Activated T-cell treated with anti-CD3 and anti-CD28 coated beads for 24 hours (primary cell): ENCODE results near the gene KPTN.
"Not testable (repeated sequence)": the region's sequence is repeated elsewhere in the genome, so short reads cannot be mapped to it uniquely, and the experiment has no call there.

Experiments
- DNase-seq: peaks from one replicate; pipeline ENCODE4 v3.0.0-alpha.2; 2020; ENCODE audit warnings: low read depth

Gene KPTN

DNA sequence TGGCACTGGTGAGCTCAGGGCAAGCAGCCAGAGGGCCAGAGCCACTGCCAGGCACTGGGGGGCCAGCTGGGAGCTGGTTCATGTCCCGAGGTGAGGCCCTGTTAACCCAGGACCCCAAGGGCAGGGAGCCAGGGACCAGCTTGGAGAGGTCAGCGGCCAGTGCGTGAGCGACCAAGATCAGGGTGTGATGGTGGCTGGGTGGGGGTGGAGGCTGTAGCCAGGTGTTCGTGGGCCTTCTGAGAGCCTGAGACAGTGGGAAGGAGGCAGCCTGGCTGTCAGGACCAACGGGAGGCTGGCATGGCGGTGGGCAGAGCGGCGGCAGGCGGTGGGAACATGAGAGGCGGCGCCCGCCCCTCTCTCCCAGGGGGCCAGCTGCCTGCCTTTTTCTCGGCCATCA lies 8.1 kb upstream of the KPTN start:
- DNase-seq, result no peak

GRCh38 chr19:47491358-47492136 lies 7.5 kb upstream of the KPTN start:
- no peak for DNase-seq

- DNase-seq, result no peak
These were observed 6.8 kb upstream of the KPTN start for GRCh38 chr19:47490847-47491246.

DNA sequence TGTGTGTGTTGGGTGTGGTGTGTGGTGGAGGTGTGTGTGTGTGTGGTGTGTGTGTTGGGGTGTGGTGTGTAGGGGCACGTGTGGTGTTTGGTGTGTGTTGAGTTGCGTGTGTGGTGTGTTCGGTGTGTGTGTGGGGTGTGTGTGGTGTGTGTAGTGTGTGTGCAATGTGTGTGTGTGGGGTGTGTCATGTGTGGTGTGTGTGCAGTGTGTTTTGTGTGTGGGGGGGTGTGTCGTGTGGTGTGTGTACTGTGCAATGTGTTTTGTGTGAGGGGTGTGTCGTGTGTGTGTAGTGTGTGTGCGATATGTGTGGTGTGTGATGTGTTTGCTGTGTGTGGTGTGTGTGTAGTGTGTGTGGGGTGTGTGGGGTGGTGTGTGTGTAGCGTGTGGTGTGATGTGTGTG lies 6.0 kb upstream of the KPTN start:
- no peak for DNase-seq

- no peak for DNase-seq
These were observed 5.3 kb upstream of the KPTN start for GRCh38 chr19:47489072-47489914.

DNA sequence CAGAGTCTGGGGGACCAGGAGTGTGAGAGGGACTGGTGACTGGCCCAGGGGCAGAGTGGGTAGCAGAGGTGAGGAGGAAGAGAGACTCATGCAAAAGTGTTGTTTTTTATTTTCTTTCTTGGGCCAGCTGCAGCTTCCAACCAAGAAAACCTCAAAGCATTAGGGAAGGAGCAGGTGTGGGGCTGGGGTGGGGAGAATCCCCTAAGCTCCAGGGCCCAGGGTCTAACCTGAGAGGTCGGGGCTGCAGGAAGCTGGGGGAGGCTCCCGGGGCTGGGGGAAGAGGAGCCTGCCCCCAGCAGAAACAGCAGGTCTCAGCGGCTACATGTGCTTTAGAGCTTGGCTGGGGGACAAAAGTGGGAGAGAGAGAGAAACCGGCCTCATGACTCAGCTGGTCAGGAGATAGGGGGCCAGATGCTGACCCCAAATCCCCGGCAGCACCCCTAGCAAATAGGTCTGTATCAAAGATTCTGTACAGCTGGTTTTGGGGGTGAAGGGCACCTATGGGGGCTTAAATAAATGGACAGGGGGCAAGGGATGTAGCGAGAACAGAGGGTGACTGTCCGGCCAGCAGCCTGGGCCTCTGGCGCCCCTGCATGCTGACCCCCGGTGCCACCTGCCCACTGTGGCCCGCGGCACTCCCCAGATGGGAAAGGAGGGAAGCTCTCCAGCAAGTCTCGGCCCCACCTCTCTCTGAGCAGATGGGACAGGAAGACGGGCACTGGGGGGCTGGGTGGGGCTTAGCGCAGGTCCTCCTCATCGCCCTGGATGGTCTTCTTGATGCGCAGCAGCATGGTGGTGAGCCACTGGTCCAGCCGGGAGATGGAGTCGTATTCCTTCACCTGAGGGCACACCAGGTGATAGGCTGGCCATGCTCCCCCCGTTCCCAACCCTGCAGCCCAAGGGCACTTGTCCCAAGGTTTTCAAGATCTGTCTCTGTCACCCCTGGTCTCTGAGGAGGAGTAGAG lies 3.8 kb upstream of the KPTN start:
- no peak for DNase-seq

DNA sequence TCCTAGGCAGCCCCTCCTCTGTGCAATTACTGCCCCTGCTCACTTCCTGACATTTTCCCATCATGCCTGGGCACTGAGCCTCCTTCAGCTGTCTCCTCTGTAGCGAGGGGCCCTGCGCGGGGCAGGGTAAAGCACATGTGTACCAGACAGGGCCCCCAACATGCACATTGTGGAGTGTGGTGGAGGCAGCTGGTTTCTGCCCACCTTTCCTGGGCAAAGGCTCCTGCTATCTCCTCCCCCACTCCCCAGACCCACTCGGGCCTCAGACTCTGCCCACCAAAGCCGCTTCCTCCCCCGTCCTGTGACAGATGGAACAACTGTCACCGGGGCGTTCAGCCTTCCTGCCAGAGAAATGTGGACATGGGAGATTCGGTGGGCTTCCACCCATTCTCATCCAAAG lies 2.9 kb upstream of the KPTN start:
- DNase-seq, result no peak

- not testable (repeated sequence) for DNase-seq
These were observed 2.2 kb upstream of the KPTN start for GRCh38 chr19:47486220-47486619.

GRCh38 chr19:47485210-47485609 lies 1.2 kb upstream of the KPTN start:
- DNase-seq, result no peak

DNA sequence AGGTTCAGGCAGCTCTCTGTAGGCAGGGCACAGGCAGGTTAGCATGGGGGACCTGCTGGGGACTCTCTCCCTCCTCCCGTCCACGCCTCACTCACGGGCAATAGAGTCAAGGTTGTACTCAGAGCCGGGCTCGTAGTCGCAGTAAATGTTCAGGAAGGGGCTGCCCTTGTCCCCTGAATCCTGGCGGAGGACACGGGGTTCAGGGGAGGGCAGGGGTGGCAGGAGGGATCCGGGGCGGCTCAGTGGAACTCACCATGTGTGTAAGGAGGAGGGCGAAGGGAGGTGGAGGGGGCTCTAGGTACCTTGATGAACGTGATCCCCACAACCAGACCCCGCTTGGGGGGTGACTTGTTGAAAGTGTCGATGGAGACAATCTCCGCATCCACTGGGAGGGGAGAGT lies 819 bp downstream of the KPTN start:
- no peak for DNase-seq

DNA sequence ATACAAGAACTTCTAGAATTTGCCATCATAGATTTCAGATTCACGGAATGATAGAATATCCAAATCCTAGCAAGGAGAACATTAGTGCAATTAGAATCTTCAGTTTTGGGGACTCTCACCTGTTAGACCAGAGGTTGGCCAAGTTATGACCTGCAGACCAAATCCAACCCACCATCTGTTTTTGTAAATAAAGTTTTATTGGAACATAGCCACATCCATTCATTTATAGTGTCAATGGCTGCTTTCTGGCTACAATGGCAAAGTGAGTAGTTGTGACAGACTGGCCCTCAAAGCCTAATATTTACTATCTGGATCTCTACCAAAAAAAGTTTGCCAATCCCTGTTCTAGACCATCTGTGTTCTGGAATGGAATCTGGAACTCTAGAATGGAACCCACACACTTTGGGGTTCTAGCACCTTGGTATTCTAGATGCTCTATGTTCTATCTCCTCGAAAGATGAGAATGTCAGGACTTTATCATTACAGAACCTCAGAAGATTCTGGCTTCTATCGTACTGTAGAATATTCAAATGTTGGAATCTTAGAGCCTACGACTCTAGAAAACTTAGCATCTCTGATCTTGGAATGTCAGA lies 2.5 kb downstream of the KPTN start:
- DNase-seq, result no peak

- no peak for DNase-seq
These were observed 3.4 kb downstream of the KPTN start for GRCh38 chr19:47480658-47481057.

DNA sequence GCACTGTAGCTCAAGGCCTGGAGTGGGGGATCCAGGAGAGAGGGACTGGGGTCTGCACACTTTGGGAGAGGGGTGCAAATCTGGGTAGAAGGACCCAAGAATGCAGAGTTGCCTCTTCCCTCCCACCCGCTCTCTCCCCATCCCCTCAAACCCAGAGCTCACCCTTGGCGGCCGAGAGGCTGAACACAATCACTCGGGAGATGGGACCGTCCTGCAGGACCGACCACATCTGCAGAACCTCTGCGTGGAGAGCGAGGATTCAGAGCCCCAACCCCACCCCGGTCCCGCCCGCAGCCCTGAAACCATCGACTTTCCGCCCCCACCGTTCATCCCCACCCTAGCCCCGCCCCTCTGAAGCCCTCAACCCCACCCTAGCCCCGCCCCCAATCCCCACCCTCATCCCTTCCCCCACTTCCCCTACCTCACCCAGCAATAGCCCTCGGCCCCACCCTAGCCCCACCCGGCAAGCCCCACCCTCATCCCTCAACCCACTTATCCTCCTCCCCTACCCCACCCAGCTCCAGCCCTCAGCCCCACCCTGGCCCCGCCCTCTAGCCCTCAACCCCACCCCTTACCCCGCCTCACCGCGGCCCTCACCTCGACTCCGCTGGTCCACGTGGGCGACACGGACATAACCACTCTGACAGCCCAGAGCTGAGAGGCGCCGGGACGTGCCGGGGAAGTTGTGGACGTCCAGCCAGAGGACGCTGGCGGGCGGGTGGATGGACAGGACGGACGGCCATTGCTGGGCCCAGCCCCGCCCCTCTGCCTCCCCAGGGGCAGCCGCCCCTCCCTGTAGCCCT lies 4.1 kb downstream of the KPTN start:
- no peak for DNase-seq

DNA sequence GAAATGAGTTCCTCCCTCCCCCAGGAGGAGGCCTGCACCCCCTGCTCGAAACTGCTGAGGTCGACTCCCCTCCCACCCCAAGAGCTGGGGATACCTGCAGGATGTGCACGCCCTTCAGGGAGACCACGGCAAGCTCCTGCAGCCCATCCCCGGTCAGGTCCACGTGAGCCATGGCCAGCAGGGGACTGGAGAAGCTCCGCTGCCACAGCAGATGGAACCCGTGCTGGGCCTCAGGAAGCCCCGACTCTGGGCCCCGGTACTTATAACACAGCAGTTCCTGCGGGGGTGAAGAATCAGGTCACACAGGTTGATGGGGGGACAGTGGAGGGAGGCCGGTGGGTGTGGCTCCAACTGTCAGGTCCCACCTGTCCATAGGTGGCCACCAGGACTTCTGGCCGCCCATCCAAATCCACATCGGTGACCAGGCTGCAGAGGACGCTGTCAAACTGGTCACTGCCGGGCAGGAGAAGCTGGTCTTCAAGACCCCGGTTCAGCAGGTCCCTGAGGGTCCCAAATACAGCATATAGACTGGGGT lies 7.5 kb downstream of the KPTN start:
- DNase-seq, result no peak

DNA sequence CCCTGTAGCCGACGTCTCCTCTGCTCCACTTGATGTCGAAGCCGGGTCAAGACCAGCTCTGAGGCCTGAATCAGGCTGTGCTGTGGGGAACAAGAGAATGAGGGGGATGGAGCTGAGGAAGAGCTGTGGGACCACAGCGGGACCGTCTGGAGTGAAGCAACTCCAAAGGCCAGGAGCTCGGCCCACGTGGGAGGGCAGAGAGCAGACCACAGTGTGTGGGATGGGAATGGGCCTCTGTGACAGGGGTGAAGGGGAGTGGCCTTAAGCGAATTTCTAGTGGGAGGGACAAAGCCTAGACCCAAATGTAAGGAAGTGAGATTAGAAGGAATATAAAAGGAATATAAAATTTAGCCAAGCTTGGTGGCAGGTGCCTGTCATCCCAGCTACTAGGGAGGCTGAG lies 8.6 kb downstream of the KPTN start:
- no peak for DNase-seq

DNA sequence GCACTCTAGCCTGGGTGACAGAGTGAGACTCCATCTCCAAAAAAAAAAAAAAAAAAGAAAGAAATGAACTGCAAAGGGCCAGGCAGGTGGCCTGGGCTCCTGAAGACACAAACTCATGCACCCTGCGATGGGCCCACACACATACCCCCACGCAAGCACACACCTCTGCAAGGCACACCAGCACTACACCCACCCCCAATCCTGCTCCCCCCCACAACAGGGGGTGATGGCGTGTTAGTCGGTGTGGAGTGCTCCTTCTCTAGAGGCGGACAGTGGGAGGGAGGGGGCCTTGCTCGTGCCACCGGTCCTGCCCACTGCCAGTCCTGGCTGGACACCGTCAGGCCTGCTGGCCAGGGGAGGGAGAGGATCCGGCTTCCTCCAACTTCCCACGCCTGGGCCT lies 10.7 kb downstream of the KPTN start:
- DNase-seq, result no peak

GRCh38 chr19:47471733-47472457 lies 12.1 kb downstream of the KPTN start, which contains the start of gene SLC8A2:
Gene SLC8A2 (minus strand): TSS chr19:47471893. CDS start chr19:47466403, 5,490 bp downstream.
- DNase-seq, result peak; percentile 48

- no peak for DNase-seq
These were observed 12.7 kb downstream of the KPTN start for GRCh38 chr19:47471381-47471732.

GRCh38 chr19:47470447-47471195 lies 13.4 kb downstream of the KPTN start:
- DNase-seq, result no peak
